SIG-M5 treated with dmso at 0.1 percent for 504 hours (cell line): Measurements from ENCODE around the gene ACVRL1.
A peak's percentile ranks its signal among the peaks of the same experiment; 100 is the strongest.

Source experiments
- DNase-seq: peaks from one replicate; lab custom pipeline; 2025; ENCODE audit not compliant: unreplicated experiment; lab: John Stamatoyannopoulos, UW

ACVRL1 gene

GRCh38 chr12:51896236-51896635, 11.1 kb upstream of the ACVRL1 start:
- no peak for DNase-seq

- no peak for DNase-seq
These were observed 10.1 kb upstream of the ACVRL1 start for GRCh38 chr12:51897181-51897580.

- DNase-seq, result no peak
These were observed 8.8 kb upstream of the ACVRL1 start for GRCh38 chr12:51898506-51898905.

- no peak for DNase-seq
These were observed 8.4 kb upstream of the ACVRL1 start for GRCh38 chr12:51898937-51899336.

GRCh38 chr12:51900323-51900889, 6.9 kb upstream of the ACVRL1 start:
- DNase-seq, result no peak

- peak; percentile 11 for DNase-seq
These were observed 6.0 kb upstream of the ACVRL1 start for GRCh38 chr12:51901121-51901817.

GRCh38 chr12:51901881-51902280, 5.4 kb upstream of the ACVRL1 start:
- DNase-seq, result no peak

GRCh38 chr12:51904951-51905470, 2.3 kb upstream of the ACVRL1 start:
- DNase-seq, result no peak

- no peak for DNase-seq
These were observed 1.6 kb upstream of the ACVRL1 start for GRCh38 chr12:51905471-51906429.

- DNase-seq, result no peak
These were observed 748 bp upstream of the ACVRL1 start for GRCh38 chr12:51906430-51907082.

- no peak for DNase-seq
These were observed 637 bp downstream of the ACVRL1 start for GRCh38 chr12:51907856-51908425.

GRCh38 chr12:51908876-51909592, 1.7 kb downstream of the ACVRL1 start:
- no peak for DNase-seq

- no peak for DNase-seq
These were observed 2.9 kb downstream of the ACVRL1 start for GRCh38 chr12:51910168-51910567.

- DNase-seq, result no peak
These were observed 3.4 kb downstream of the ACVRL1 start for GRCh38 chr12:51910691-51911090.

GRCh38 chr12:51911307-51911706, 4.0 kb downstream of the ACVRL1 start:
- no peak for DNase-seq

- DNase-seq, result peak; percentile 58
These were observed 4.7 kb downstream of the ACVRL1 start for GRCh38 chr12:51911788-51912711.

- DNase-seq, result no peak
These were observed 6.0 kb downstream of the ACVRL1 start for GRCh38 chr12:51913071-51914033.
